PC-9 (cell line): ENCODE results near the gene PITPNB. TPM values are rescaled to one million over a fixed set of nuclear protein-coding genes. Genes with fewer than 3 reads are reported as not detected.

ENCODE experiments used
- BruUV-seq: library from RNA; stranded (reverse); fragments of 400-500 nt; replicated peaks from 2 replicates; lab custom pipeline; 2021; lab: Mats Ljungman, UMichigan
- CTCF ChIA-PET: fragments of 300-600 bp; sonication (Branson Sonifier 250); formaldehyde crosslinking; loops from one replicate; lab custom pipeline; 2022; ENCODE audit warnings: antibody characterized with exemption; lab: Charles Lee
- POLR2A ChIA-PET: fragments of 300-600 bp; sonication (Branson Sonifier 250); formaldehyde crosslinking; loops from one replicate; lab custom pipeline; 2022; ENCODE audit warnings: antibody characterized with exemption; ENCODE audit not compliant: unreplicated experiment; lab: Charles Lee
- DNase-seq, 2 experiments: peaks; one replicate each; pipeline versions ENCODE4 v3.0.0 to v3.0.0-alpha.2; 2015 to 2022; ENCODE audit warnings: mixed read lengths in 1 of 2
- H2AFZ ChIP-seq: fragments of 200-600 bp; sonication (generic); 2 replicates; pipeline ENCODE4 v1.8.1; 2017; ENCODE audit warnings: antibody characterized with exemption
- H3F3A ChIP-seq: fragments of 200-600 bp; sonication (generic); 2 replicates; pipeline ENCODE4 v1.8.1; 2017; ENCODE audit warnings: antibody characterized with exemption, mild to moderate bottlenecking, low read depth; ENCODE audit not compliant: insufficient read depth
- H3K27ac ChIP-seq: fragments of 200-600 bp; sonication (generic); 2 replicates; pipeline ENCODE4 v1.6.1; 2016; ENCODE audit warnings: mixed run types
- H3K27me3 ChIP-seq: fragments of 200-600 bp; sonication (generic); 2 replicates; pipeline ENCODE4 v1.6.1; 2016; ENCODE audit warnings: low read depth, mixed run types; ENCODE audit not compliant: insufficient read depth
- H3K36me3 ChIP-seq: fragments of 200-600 bp; sonication (generic); 2 replicates; pipeline ENCODE4 v1.6.1; 2016; ENCODE audit warnings: low read depth, mixed run types
- H3K4me1 ChIP-seq: fragments of 200-600 bp; sonication (generic); replicated peaks from 2 replicates; pipeline ENCODE4 v1.6.1; 2016; ENCODE audit warnings: mixed run types; ENCODE audit not compliant: insufficient read depth
- H3K4me2 ChIP-seq: fragments of 200-600 bp; sonication (generic); 2 replicates; pipeline ENCODE4 v1.6.1; 2017; ENCODE audit warnings: mixed run types
- H3K4me3 ChIP-seq: fragments of 200-600 bp; sonication (generic); 2 replicates; pipeline ENCODE4 v1.6.1; 2016; ENCODE audit warnings: mixed run types
- H3K79me2 ChIP-seq: fragments of 200-600 bp; sonication (generic); 2 replicates; pipeline ENCODE4 v1.6.1; 2017; ENCODE audit warnings: low read depth, mixed run types
- H3K9me2 ChIP-seq: fragments of 200-600 bp; sonication (generic); 2 replicates; pipeline ENCODE4 v1.8.1; 2017; ENCODE audit warnings: mild to moderate bottlenecking; ENCODE audit not compliant: insufficient read depth
- H3K9me3 ChIP-seq: fragments of 200-600 bp; sonication (generic); 2 replicates; pipeline ENCODE4 v1.8.1; 2016; ENCODE audit warnings: low read depth; ENCODE audit not compliant: insufficient read depth
- H4K20me1 ChIP-seq: fragments of 200-600 bp; sonication (generic); 2 replicates; pipeline ENCODE4 v1.8.1; 2017; ENCODE audit not compliant: insufficient read depth
- CTCF ChIP-seq: fragments of 200-600 bp; sonication (generic); conservative IDR thresholded peaks from 2 replicates; pipeline ENCODE4 v1.6.1; 2017; ENCODE audit warnings: mixed run types, antibody characterized with exemption, mild to moderate bottlenecking, moderate library complexity
- EZH2 ChIP-seq: fragments of 200-600 bp; sonication (generic); IDR thresholded peaks from 2 replicates; pipeline ENCODE4 v1.8.0; 2017; ENCODE audit warnings: antibody characterized with exemption, low read depth
- intact Hi-C: fragments of 100-400 bp; cut with micrococcal nuclease; formaldehyde crosslinking; loops from one replicate; pipeline ENCODE4 v1.10.0; 2022; ENCODE audit not compliant: unreplicated experiment
- total RNA-seq: library from RNA; stranded (reverse); gene quantifications from 2 replicates; pipeline ENCODE4 v1.2.3, GENCODE V29; 2021

The PITPNB gene
- total RNA-seq, 1 experiment from 2014 or later: 49.6 TPM

GRCh38 chr22:27810609-27811151, 108.4 kb downstream of the PITPNB start:
- H3K27ac ChIP-seq: no peak overlapping the region
- H3K36me3 ChIP-seq: no peaks in the 10 kb centered on the region
- H3K79me2 ChIP-seq: no peaks in the 10 kb centered on the region
- no peak overlapping the region for H3K4me3 ChIP-seq
- no peaks in the 10 kb centered on the region; the same call in none of the 2 replicates for H3F3A ChIP-seq
- no TSS peak for BruUV-seq
- no peak for TF ChIP-seq CTCF
- TF ChIP-seq EZH2: no peak
- no peaks in the 10 kb centered on the region for H3K4me1 ChIP-seq
- H4K20me1 ChIP-seq: no peaks in the 10 kb centered on the region
- intact Hi-C loops: no loop called here
- ChIA-PET POLR2A (interaction anchor here (0.8 kb wide), 1 partner anchor 482 kb away, joined by 8 read pairs; no protein-coding TSS in a partner anchor), CTCF (no interaction called here)
- no peak for DNase-seq
- no peak overlapping the region for H3K4me2 ChIP-seq
- no peaks in the 10 kb centered on the region for H3K9me2 ChIP-seq
- no peaks in the 10 kb centered on the region for H3K9me3 ChIP-seq
- no peak overlapping the region for H2AFZ ChIP-seq
- no peaks in the 10 kb centered on the region for H3K27me3 ChIP-seq

DNA sequence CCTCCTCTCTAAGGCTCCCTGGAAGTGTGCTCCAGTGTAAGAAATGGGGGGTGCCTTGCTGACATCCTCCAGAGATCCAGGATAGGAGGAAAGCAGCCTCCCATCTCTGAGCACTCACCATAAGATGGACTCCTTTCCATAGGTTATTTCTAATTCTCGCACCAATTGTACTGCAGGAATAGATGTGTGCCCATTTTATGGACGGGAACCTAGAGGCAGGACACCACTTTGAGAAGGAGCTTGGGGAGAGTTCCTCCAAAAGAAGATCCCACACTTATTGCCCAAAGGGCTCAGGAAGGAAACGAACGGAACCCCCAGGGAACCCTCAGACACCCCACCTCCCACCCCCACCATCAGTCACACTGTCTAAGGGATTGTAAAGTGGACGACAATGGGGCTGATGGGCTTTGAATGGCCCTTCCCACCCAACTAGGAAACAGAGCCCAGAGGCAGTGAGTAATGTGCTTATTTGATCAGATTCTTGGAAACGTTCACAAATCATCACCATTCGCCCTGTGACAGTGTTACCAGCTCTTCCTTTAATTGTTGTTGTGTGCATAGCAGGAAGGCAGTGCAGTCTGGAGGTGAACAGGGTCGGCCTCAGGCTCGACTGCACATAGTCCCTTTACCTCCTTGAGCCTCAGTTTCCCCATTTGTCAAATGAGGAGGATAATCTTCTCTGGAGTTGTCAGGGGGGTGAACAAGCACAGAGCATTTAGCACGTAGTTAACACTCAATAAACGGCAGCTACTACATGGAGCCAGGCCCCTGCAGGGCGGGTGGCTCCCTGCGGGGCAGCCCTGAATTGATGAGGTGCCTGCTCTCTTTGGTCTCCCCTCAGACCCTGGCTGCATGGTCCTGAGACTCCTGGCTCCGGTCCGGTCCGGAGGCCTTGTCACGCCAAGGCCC, 109.1 kb downstream of the PITPNB start:
- CTCF ChIA-PET: no interaction called here
- no peaks in the 10 kb centered on the region for H3K9me2 ChIP-seq
- POLR2A ChIA-PET: interaction anchor here (0.8 kb wide), 1 partner anchor 481 kb away, joined by 8 read pairs; no protein-coding TSS in a partner anchor
- H2AFZ ChIP-seq: no peak overlapping the region
- no peaks in the 10 kb centered on the region for H3K36me3 ChIP-seq
- no peaks in the 10 kb centered on the region for H3K27me3 ChIP-seq
- intact Hi-C loops: no loop called here
- no peak overlapping the region for H3K4me3 ChIP-seq
- H3K9me3 ChIP-seq: no peaks in the 10 kb centered on the region
- H3K4me2 ChIP-seq: no peak overlapping the region
- no peaks in the 10 kb centered on the region for H3K4me1 ChIP-seq
- no peak for DNase-seq
- BruUV-seq: no TSS peak
- no peaks in the 10 kb centered on the region; the same call in none of the 2 replicates for H3F3A ChIP-seq
- no peaks in the 10 kb centered on the region for H3K79me2 ChIP-seq
- TF ChIP-seq EZH2 (no peak), CTCF (no peak)
- H4K20me1 ChIP-seq: no peaks in the 10 kb centered on the region
- no peak overlapping the region for H3K27ac ChIP-seq

DNA sequence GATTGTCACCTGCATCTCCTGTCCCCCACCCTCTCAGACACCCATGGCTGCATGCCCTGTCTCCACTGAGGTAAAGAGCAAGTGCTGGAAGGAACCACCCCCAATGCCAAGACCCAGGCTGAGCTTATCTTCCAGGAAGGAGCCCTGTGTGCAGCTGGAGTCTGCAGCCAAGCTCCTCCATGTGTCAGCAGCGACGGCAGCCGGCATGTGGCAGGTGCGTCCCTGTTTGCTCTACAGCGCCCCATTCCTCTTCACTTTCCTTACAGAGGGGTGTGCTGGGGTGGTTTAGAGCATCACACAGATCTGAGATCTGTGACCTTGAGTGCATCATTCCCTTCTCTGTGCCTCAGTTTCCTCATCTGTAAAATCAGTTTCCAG, 109.8 kb downstream of the PITPNB start:
- Histone ChIP-seq H3K9me3 (no peaks in the 10 kb centered on the region), H3K4me3 (no peak overlapping the region), H3K79me2 (no peaks in the 10 kb centered on the region), H4K20me1 (no peaks in the 10 kb centered on the region), H2AFZ (no peak overlapping the region), H3K27me3 (no peaks in the 10 kb centered on the region), H3K36me3 (no peaks in the 10 kb centered on the region), H3K4me1 (no peaks in the 10 kb centered on the region; the same call in 1 of the 2 replicates), H3K9me2 (no peaks in the 10 kb centered on the region), H3K27ac (no peak overlapping the region), H3F3A (no peaks in the 10 kb centered on the region; the same call in none of the 2 replicates), H3K4me2 (no peak overlapping the region)
- intact Hi-C loops: no loop called here
- no peak for DNase-seq
- POLR2A ChIA-PET: no interaction called here
- no TSS peak for BruUV-seq
- CTCF ChIA-PET: no interaction called here
- TF ChIP-seq CTCF (no peak), EZH2 (no peak)
